ENCODE measurements around the gene GPHN. TPM values are rescaled to one million over a fixed set of nuclear protein-coding genes. Genes with fewer than 3 reads are reported as not detected.

Gene GPHN
- total and polyA plus RNA-seq, 2 of the 8 experiments (the other 6 are each of a cell fraction or from before 2014, with no cell fraction given) = 6.0 to 16.0 TPM

- H4K5ac ChIP-seq (ENCODE audit: insufficient read length, low read depth, low read length) = no peak overlapping the region
- no peak overlapping the region for H3K4ac ChIP-seq (replicated peaks; ENCODE audit: insufficient read length, low read depth, low read length)
- H4K20me1 ChIP-seq (replicated peaks in 1 of 2; ENCODE audit: control insufficient read depth in 1 of 2, insufficient read depth in 2 of 2, low read length in 2 of 2) = no peaks in the 10 kb centered on the region
- 90% methylated on average over 3 of the region's 3 CpGs; no CpG with 5 or more reads in 1 of the 2 experiments for WGBS, 2 experiments (ENCODE audit: extremely low coverage in 1 of 2, insufficient coverage in 1 of 2, insufficient read length in 1 of 2, insufficient replicate concordance in 2 of 2, low coverage in 1 of 2, low lambda C conversion rate in 2 of 2, missing lambda C conversion rate in 1 of 2)
- DNase-seq (ENCODE audit: low read depth in 1 of 2, low spot score in 2 of 2) (peak in 1 of 2 experiments; percentile 50), FAIRE-seq (no peak)
- no peak overlapping the region for H3K23ac ChIP-seq (ENCODE audit: insufficient read length)
- peak overlapping the region; percentile 72 for H2BK12ac ChIP-seq (ENCODE audit: low read depth, low read length)
- no peak overlapping the region for H4K8ac ChIP-seq (ENCODE audit: extremely low read depth, insufficient read depth, low read length)
- H3K27ac ChIP-seq (ENCODE audit: low read depth, low read length) = no peak overlapping the region
- no peak overlapping the region for H2BK120ac ChIP-seq (replicated peaks; ENCODE audit: low read depth, low read length)
- H2BK5ac ChIP-seq (ENCODE audit: low read depth, low read length) = peak overlapping the region; percentile 71; the same call in 1 of the 2 replicates
- no peak overlapping the region for H3K9ac ChIP-seq (replicated peaks in 1 of 4; ENCODE audit: extremely low read depth in 1 of 4, low read depth in 3 of 4, low read length in 3 of 4)
- TF ChIP-seq RAD21 (IDR thresholded peaks at IDR 0.05 in 1 of 2, conservative IDR thresholded peaks at IDR 0.05 in 1 of 2; ENCODE audit: low read depth in 2 of 2, low read length in 2 of 2) (0 out of 4 replicates have a peak, but pooled peaks of 1 of the 2 experiments have one; percentile 7), JUN (IDR thresholded peaks at IDR 0.05; ENCODE audit: low read depth, low read length) (no peak), POU5F1 (IDR thresholded peaks at IDR 0.05; ENCODE audit: low read depth, low read length) (no peak), MAFK (IDR thresholded peaks at IDR 0.05; ENCODE audit: low read depth, low read length) (0 out of 2 replicates have a peak, but pooled peaks have one; percentile 22), CEBPB (IDR thresholded peaks at IDR 0.05; ENCODE audit: low read depth, low read length) (peak; percentile 15; the same call in 1 of the 2 replicates), PHF8 (conservative IDR thresholded peaks at IDR 0.05; ENCODE audit: low read depth, low read length) (no peak), EGR1 (IDR thresholded peaks at IDR 0.05; ENCODE audit: borderline replicate concordance, low read depth, low read length) (no peak)
- H3K79me1 ChIP-seq (ENCODE audit: low read depth, low read length) = no peaks in the 10 kb centered on the region
- H2BK20ac ChIP-seq (ENCODE audit: low read length) = no peak overlapping the region
- H3K27me3 ChIP-seq (replicated peaks in 1 of 4; ENCODE audit: control insufficient read depth in 3 of 4, extremely low read depth in 1 of 4, insufficient read depth in 3 of 4, low read length in 3 of 4) = no peaks in the 10 kb centered on the region
- ChIA-PET POLR2A (ENCODE audit: partially characterized antibody) (no interaction called here), CTCF (ENCODE audit: partially characterized antibody) (interaction anchor here (1.7 kb wide), 1 partner anchor 46 kb away, joined by 4 read pairs; no protein-coding TSS in a partner anchor)
- H3K23me2 ChIP-seq (ENCODE audit: low read depth, low read length) = no peaks in the 10 kb centered on the region
- H3K18ac ChIP-seq (ENCODE audit: extremely low read depth, low read length) = peak overlapping the region; percentile 72
- no peak overlapping the region for H3K14ac ChIP-seq (ENCODE audit: insufficient read length)
- 0 out of 2 replicates have a peak overlapping the region, but pooled peaks have one; percentile 3 for H2AFZ ChIP-seq (ENCODE audit: low read length)
- peak overlapping the region in 1 of 4 experiments; percentile 7; a peak in 1 of 8 replicates for H3K4me3 ChIP-seq (ENCODE audit: extremely low read depth in 1 of 4, insufficient read depth in 2 of 4, low read depth in 3 of 4, low read length in 4 of 4)
- no peak overlapping the region for H2BK15ac ChIP-seq (ENCODE audit: low read length)
- peaks cover 0 to 6% (median 0%) of the 10 kb centered on the region in 4 experiments; a peak in 2 of 7 replicates for H3K4me1 ChIP-seq (replicated peaks in 1 of 4; ENCODE audit: control insufficient read depth in 3 of 4, insufficient read depth in 4 of 4, low read length in 3 of 4)
- H3K9me3 ChIP-seq (ENCODE audit: insufficient read depth in 2 of 2, low read depth in 1 of 2, low read length in 1 of 2) = no peaks in the 10 kb centered on the region
- no peaks in the 10 kb centered on the region for H3K36me3 ChIP-seq (ENCODE audit: control insufficient read depth in 2 of 4, insufficient read depth in 4 of 4, low read length in 3 of 4)
- no peak overlapping the region for H2AK5ac ChIP-seq (ENCODE audit: low read depth, low read length)
- H4K91ac ChIP-seq (replicated peaks; ENCODE audit: insufficient read length, low read length) = no peak overlapping the region
- H3K4me2 ChIP-seq (ENCODE audit: insufficient read depth in 1 of 2, low read depth in 2 of 2, low read length in 2 of 2) = peak overlapping the region; percentile 50 to 56
- no peaks in the 10 kb centered on the region for H3K79me2 ChIP-seq (ENCODE audit: control insufficient read depth in 1 of 2, insufficient read depth in 2 of 2, low read length in 2 of 2)
- no peak overlapping the region for H3K56ac ChIP-seq (replicated peaks; ENCODE audit: insufficient read length, low read depth, low read length)
Observed at GRCh38 chr14:67031920-67032774, 524.2 kb downstream of the GPHN start.

Data from H1 (cell line).